Measurements from ENCODE around the gene FGD2.

- no peak for TF ChIP-seq CTCF (IDR thresholded peaks at IDR 0.05 in 8 of 11, conservative IDR thresholded peaks at IDR 0.05 in 3 of 11)
- no peak for TF ChIP-seq POLR2A (IDR thresholded peaks at IDR 0.05)
These were observed 32.3 kb upstream of the FGD2 start for GRCh38 chr6:36973190-36973589.
